Peyer's patch (tissue), 4 donors: ENCODE data around the gene GARS1.

Source experiments
- CTCF ChIP-seq, 6 experiments: fragments of 450-650 bp in 4 of 6; fragments of 200-600 bp in 2 of 6; sonication (generic) in 1 of 6; IDR thresholded peaks; one replicate each; pipeline ENCODE4 v1.5.1; 2017 to 2019; ENCODE audit warnings: antibody characterized with exemption in 6 of 6, mild to moderate bottlenecking in 3 of 6, moderate library complexity in 1 of 6
- POLR2A ChIP-seq, 2 donors: fragments of 450-650 bp; IDR thresholded peaks; one replicate each; pipeline ENCODE4 v1.5.1; 2017; ENCODE audit warnings: antibody characterized with exemption in 2 of 2, mild to moderate bottlenecking in 2 of 2, moderate library complexity in 2 of 2

GRCh38 chr7:30596014-30596641, 1.4 kb downstream of the GARS1 start:
- TF ChIP-seq CTCF (IDR thresholded peaks at IDR 0.05), result no peak
- no peak for TF ChIP-seq POLR2A (IDR thresholded peaks at IDR 0.05)
